ENCODE data around the gene CLDN4.

GRCh38 chr7:73880755-73881328, 50.0 kb downstream of the CLDN4 start:
- TF ChIP-seq CTCF (IDR thresholded peaks at IDR 0.05; ENCODE audit: borderline replicate concordance, extremely low read depth, low read length, poor library complexity, severe bottlenecking) (no peak), EZH2 (IDR thresholded peaks at IDR 0.05; ENCODE audit: borderline replicate concordance, low read depth, low read length, severe bottlenecking) (no peak)

Measured in DND-41 (cell line).